Measurements from ENCODE around the gene ITIH4. TPM values are rescaled to one million over a fixed set of nuclear protein-coding genes. Genes with fewer than 3 reads are reported as not detected.

The ITIH4 gene
- total RNA-seq, 4 donors from 2014 or later: 3.9 to 8.6 (median 7.5) TPM

GRCh38 chr3:52870471-52870870 lies 40.0 kb upstream of the ITIH4 start:
- peak; percentile 36 to 45 for DNase-seq
- TF ChIP-seq CTCF (IDR thresholded peaks at IDR 0.05): no peak
- TF ChIP-seq POLR2A (IDR thresholded peaks at IDR 0.05): no peak
- WGBS, 2 donors: 40 to 78% methylated on average over 10 of the region's 10 CpGs
- Histone ChIP-seq H3K4me1 (peaks cover 0 to 9% of the 10 kb centered on the region in 2 donors), H3K27me3 (no peaks in the 10 kb centered on the region), H3K36me3 (no peaks in the 10 kb centered on the region), H3K9me3 (no peaks in the 10 kb centered on the region), H3K27ac (no peak overlapping the region), H3K4me3 (replicated peaks in 1 of 3) (no peak overlapping the region)
- intact Hi-C loops (cut with DNase I): no loop called here

- Histone ChIP-seq H3K27me3 (no peaks in the 10 kb centered on the region), H3K36me3 (no peaks in the 10 kb centered on the region), H3K4me1 (peaks cover 0 to 9% of the 10 kb centered on the region in 2 donors), H3K27ac (no peak overlapping the region), H3K9me3 (no peaks in the 10 kb centered on the region), H3K4me3 (replicated peaks in 1 of 3) (no peak overlapping the region)
- intact Hi-C loops (cut with DNase I): no loop called here
- 81 to 89% methylated on average over 12 of the region's 12 CpGs for WGBS, 2 donors
- TF ChIP-seq POLR2A (IDR thresholded peaks at IDR 0.05): no peak
- TF ChIP-seq CTCF (IDR thresholded peaks at IDR 0.05): no peak
- peak in 1 of 2 donors; percentile 25 for DNase-seq
Measured at GRCh38 chr3:52866427-52866826, 36.0 kb upstream of the ITIH4 start.

- 69 to 85% methylated on average over 13 of the region's 13 CpGs for WGBS, 2 donors
- Histone ChIP-seq H3K9me3 (no peaks in the 10 kb centered on the region), H3K36me3 (no peaks in the 10 kb centered on the region), H3K4me1 (peaks cover 0 to 9% of the 10 kb centered on the region in 2 donors), H3K27me3 (no peaks in the 10 kb centered on the region), H3K4me3 (replicated peaks in 1 of 3) (no peak overlapping the region), H3K27ac (no peak overlapping the region)
- no peak for TF ChIP-seq POLR2A (IDR thresholded peaks at IDR 0.05)
- TF ChIP-seq CTCF (IDR thresholded peaks at IDR 0.05): no peak
- intact Hi-C loops (cut with DNase I): no loop called here
- DNase-seq: peak in 1 of 2 donors; percentile 34
Measured at GRCh38 chr3:52865994-52866393, 35.5 kb upstream of the ITIH4 start.

GRCh38 chr3:52860424-52860768 lies 29.9 kb upstream of the ITIH4 start:
- Histone ChIP-seq H3K4me3 (replicated peaks in 1 of 3) (no peak overlapping the region), H3K36me3 (no peaks in the 10 kb centered on the region), H3K27me3 (no peaks in the 10 kb centered on the region), H3K27ac (no peak overlapping the region), H3K4me1 (no peaks in the 10 kb centered on the region), H3K9me3 (no peaks in the 10 kb centered on the region)
- TF ChIP-seq POLR2A (IDR thresholded peaks at IDR 0.05): no peak
- TF ChIP-seq CTCF (IDR thresholded peaks at IDR 0.05): no peak
- no peak for DNase-seq
- intact Hi-C loops (cut with DNase I): no loop called here
- WGBS, 2 donors: 89 to 94% methylated on average over 5 to 8 of the region's 8 CpGs

GRCh38 chr3:52859686-52860423 lies 29.4 kb upstream of the ITIH4 start:
- intact Hi-C loops (cut with DNase I): no loop called here
- no peak overlapping the region for H3K27ac ChIP-seq
- no peaks in the 10 kb centered on the region for H3K27me3 ChIP-seq
- TF ChIP-seq CTCF (IDR thresholded peaks at IDR 0.05) (no peak), POLR2A (IDR thresholded peaks at IDR 0.05) (no peak)
- WGBS, 2 donors: 85 to 92% methylated on average over 8 of the region's 8 CpGs
- no peaks in the 10 kb centered on the region for H3K9me3 ChIP-seq
- no peaks in the 10 kb centered on the region for H3K4me1 ChIP-seq
- DNase-seq: no peak
- H3K36me3 ChIP-seq: no peaks in the 10 kb centered on the region
- no peak overlapping the region for H3K4me3 ChIP-seq (replicated peaks in 1 of 3)

Data from thyroid gland (tissue), 4 donors.